Lung microvascular endothelial cell (primary cell): Measurements from ENCODE around the gene PHC1. TPM values are rescaled to one million over a fixed set of nuclear protein-coding genes. Genes with fewer than 3 reads are reported as not detected.

ENCODE experiments used
- total RNA-seq: library from RNA; depleted of rRNA; stranded (reverse); fragments of >200 nt; gene quantifications from 2 replicates; pipeline ENCODE4 v1.2.1, GENCODE V29; 2014

PHC1 gene
- total RNA-seq, 1 donor from 2014 or later = 12.1 TPM

Other genes with a start within 250 kb of the PHC1 start
- gene RIMKLB, start 216.5 kb upstream of the PHC1 start, total RNA-seq = 33.3 and 46.6 TPM in 2 replicates
- not detected in 2 replicates for gene A2ML1, start 91.9 kb upstream of the PHC1 start, total RNA-seq
- 205 and 283 TPM in 2 replicates for gene M6PR, start 35.1 kb downstream of the PHC1 start, total RNA-seq
- 0.20 and 0.22 TPM in 2 replicates for gene KLRG1, start 75.0 kb downstream of the PHC1 start, total RNA-seq
- gene A2M, start 201.4 kb downstream of the PHC1 start, total RNA-seq = 3.8 and 19.0 TPM in 2 replicates